GOT3 (cell line): ENCODE measurements around the gene PPP2R1B.

Experiments used
- DNase-seq: peaks from one replicate; lab custom pipeline; 2025; ENCODE audit warnings: mixed read lengths; lab: John Stamatoyannopoulos, UW

PPP2R1B gene

GRCh38 chr11:111748035-111748804 is 18.0 kb downstream of the PPP2R1B start:
- no peak for DNase-seq

GRCh38 chr11:111745719-111746504 is 20.3 kb downstream of the PPP2R1B start:
- DNase-seq = no peak

- DNase-seq = no peak
Observed at GRCh38 chr11:111743700-111744099, 22.5 kb downstream of the PPP2R1B start.

DNA sequence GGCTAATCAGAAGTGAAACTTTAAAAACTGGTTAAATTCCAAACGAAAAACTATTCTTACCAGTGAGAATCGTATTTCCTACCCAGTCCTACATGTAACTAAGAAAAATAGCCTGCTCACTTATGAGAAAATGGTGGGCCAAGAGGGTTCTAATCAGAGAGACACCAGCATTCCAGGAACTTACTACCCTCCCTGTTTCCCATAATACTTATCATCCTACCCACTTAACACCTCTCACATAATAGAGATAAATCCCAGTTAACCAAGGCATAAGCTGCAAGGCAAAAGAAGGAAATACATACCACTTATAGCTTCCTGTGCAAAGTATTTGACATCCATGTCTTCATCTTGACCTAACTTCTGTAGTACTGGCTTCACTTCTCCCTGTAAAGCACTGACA is 24.4 kb downstream of the PPP2R1B start:
- no peak for DNase-seq

DNA sequence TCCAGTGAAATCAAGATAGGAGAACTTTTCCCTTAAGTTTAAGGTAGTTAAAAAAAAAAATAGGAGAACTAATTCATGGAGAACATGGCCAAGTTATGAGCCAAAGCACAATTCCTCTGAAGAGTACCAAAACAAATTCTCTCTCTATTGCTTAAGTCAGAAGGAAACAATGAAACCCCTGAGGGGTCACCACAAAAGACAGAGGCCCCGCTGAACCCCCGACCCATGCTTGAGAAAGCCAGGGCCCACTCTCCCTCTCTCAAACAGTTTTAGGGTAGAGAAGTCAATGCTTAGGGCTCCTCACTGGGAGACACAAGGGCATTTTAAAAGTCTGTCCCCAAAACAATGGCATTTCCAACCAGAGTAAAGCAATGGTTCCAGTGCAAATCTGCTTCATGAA is 26.9 kb downstream of the PPP2R1B start:
- DNase-seq = no peak

GRCh38 chr11:111737444-111738210 is 28.6 kb downstream of the PPP2R1B start:
- DNase-seq = no peak

GRCh38 chr11:111736621-111737443 is 29.4 kb downstream of the PPP2R1B start:
- no peak for DNase-seq

GRCh38 chr11:111736181-111736590 is 30.0 kb downstream of the PPP2R1B start:
- DNase-seq = no peak

DNA sequence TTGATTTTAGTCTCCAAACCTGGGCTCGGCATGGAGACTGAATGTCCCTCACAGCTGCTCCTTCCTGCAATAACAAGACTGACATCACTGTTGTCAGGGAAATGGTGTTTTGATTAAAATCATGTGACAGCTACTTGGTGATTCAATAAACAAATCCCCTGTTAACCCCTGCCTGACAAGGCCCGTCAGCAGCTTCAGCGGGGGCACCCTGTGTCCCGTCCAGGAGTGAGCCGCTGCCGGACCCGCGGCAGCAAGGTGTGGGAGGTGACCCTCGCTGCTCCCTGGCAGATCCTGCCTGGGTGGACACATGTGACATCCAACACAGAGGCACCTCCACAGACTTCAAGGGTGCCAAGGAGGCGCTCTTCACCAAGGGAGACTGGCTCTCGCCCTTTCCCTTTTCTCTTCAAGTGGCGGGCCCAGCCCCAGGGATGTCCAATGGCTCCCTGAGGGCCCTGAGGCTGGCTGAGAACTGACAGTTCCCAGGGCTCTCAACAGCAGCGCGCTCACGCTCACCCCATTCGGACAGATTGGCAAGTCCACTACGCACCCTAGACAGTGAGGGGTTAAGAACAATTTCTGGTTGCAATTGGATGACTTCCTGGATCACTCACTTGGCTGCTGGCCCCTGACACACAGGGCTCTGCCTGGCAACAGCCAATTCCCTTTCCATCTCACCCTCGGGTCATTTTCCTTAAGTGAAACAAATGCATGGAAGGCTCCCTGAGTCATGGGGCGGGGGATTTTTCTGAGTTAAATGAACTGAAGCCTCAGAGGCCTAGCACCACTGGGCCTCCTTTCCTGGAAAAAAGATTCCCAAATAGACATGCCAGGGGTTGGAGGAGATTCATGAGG is 30.7 kb downstream of the PPP2R1B start:
- DNase-seq = peak; percentile 35

GRCh38 chr11:111734954-111735261 is 31.3 kb downstream of the PPP2R1B start:
- no peak for DNase-seq

DNA sequence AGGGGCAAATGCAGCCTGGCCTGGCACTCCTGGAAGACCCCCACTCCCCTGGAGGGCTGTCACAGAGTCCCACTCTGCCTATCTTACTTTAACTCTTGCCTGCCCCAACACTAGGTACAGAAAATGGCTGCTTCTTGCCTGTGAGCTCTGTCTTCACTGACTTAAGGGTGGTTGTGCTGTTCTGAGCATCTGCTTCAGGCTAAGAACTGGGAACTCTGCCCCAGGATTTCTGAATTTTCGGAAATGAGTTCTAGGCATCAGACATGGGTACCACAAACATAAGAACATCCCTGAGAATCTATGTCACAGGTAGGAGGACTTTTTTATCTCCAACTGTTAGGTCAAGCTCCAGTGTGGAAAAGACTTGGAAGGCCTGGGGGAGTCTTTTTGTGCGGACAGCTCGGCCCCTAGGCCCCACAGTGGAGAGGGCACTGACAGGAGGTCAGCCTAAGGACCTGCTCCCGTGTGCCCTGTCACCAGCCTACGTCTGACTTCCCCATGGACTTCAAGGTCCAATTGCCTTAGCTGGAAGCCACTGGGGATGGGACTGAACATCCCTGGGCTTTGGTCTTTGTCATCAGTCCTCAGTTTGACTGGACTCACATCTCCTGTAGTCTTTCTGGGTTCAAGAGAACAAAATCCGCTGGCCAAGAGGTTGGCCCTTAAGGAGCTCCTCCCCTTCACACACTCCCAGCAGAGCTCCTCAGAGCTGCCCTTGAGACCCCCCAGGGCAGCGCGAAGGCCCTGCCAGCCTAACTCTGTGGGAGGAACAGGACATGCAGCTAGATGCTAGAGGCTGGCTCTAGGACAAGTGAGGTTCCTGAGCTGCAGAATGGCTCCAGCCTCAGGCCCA is 31.9 kb downstream of the PPP2R1B start:
- DNase-seq = no peak

GRCh38 chr11:111733611-111734088 is 32.5 kb downstream of the PPP2R1B start:
- DNase-seq = no peak

GRCh38 chr11:111733016-111733415 is 33.2 kb downstream of the PPP2R1B start:
- DNase-seq = no peak

GRCh38 chr11:111731821-111732220 is 34.4 kb downstream of the PPP2R1B start:
- DNase-seq = no peak

DNA sequence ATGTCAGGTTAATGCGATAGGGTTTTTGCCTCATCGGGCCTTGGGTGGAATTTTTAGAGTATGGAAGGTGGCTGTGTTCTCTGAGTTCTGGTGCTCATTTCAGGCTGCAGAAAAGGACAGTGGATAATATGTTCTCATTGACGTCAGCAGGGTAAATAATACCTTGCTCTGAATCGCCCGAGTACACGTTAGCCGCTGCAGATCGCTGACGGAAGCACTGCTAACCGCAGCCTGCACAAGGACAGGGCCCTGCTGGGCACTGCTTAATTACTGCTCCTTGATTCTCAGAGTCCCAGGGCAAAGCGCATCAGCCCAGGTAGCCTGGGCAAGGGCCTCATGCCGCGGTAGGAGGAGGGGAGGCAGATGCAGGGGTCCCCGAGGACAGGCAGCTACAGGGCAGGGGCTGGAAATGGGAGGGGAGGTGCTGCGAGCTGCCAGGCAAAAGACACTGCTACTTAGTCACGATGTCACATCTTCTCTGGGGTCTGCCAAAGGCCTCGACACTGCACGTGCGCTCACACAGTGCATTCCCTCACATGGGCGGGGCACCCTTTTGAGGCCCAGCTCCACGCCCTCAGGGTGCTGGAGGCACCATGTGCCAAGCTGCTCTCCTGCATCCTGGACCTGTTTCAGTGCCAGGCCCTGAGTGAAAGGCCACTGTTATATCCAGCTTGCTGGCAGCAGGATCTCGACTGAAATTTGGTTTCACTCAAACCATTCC is 35.2 kb downstream of the PPP2R1B start:
- DNase-seq = no peak

- DNase-seq = no peak
Observed at GRCh38 chr11:111729831-111730311, 36.3 kb downstream of the PPP2R1B start.

GRCh38 chr11:111729071-111729830 is 36.9 kb downstream of the PPP2R1B start:
- DNase-seq = no peak

DNA sequence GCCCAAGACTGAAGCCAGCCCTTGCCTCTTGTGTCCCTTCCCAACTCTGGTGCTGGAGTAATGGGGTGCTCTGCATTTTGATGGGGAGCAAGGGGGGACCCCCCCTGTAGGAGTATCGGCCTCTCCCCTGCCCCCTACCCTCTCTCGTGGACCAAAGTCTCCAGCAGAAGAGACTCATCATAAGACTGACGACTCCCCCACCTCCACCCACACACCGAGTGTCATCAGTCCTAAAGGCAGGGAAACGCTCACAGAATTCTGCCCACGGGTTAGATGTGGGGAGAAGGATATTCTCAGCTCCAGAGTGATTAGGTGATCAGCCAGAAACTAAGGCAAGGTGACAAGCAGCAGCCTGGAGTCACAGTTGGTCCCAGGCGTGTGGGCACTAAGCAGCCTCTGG is 38.8 kb downstream of the PPP2R1B start:
- no peak for DNase-seq
